Measurements from ENCODE around the gene GBGT1.

Gene GBGT1

GRCh38 chr9:133113163-133113948 is 50.4 kb downstream of the GBGT1 start:
- peak; percentile 35 for DNase-seq

GRCh38 chr9:133112663-133113026 is 51.1 kb downstream of the GBGT1 start:
- no peak for DNase-seq

GRCh38 chr9:133111808-133112662 is 51.7 kb downstream of the GBGT1 start:
- no peak for DNase-seq

GRCh38 chr9:133109931-133110650 is 53.6 kb downstream of the GBGT1 start:
- no peak for DNase-seq

GRCh38 chr9:133108794-133109641 is 54.7 kb downstream of the GBGT1 start:
- no peak for DNase-seq

GRCh38 chr9:133107961-133108793 is 55.5 kb downstream of the GBGT1 start:
- no peak for DNase-seq

GRCh38 chr9:133107245-133107722 is 56.4 kb downstream of the GBGT1 start:
- no peak for DNase-seq

- DNase-seq = no peak
Observed at GRCh38 chr9:133106511-133107244, 57.0 kb downstream of the GBGT1 start.

GRCh38 chr9:133105461-133105770 is 58.3 kb downstream of the GBGT1 start:
- DNase-seq = no peak

GRCh38 chr9:133104718-133105460 is 58.8 kb downstream of the GBGT1 start:
- DNase-seq = no peak

- no peak for DNase-seq
Observed at GRCh38 chr9:133103987-133104505, 59.7 kb downstream of the GBGT1 start.

GRCh38 chr9:133103183-133103986 is 60.3 kb downstream of the GBGT1 start:
- DNase-seq = peak; percentile 54

Measured in activated CD4-positive, alpha-beta T cell treated with anti-CD3 and anti-CD28 coated beads for 48 hours (primary cell).